GM21723 (cell line): ENCODE data around the gene IFT172.
A peak's percentile ranks its signal among the peaks of the same experiment; 100 is the strongest.
"Not testable (repeated sequence)": the region's sequence is repeated elsewhere in the genome, so short reads cannot be mapped to it uniquely, and the experiment has no call there.

ENCODE experiments used
- ATAC-seq: cut with Tn5 transposase; IDR thresholded peaks from one replicate; pipeline ENCODE4 v1.9.1; 2021; ENCODE audit warnings: mild to moderate bottlenecking, moderate library complexity; ENCODE audit not compliant: unreplicated experiment

IFT172 gene

GRCh38 chr2:27489498-27490397, at the start of gene IFT172:
IFT172 (minus strand) TSS chr2:27489743; CDS start chr2:27489653, 90 bp downstream.
- peak; percentile 95 for ATAC-seq

DNA sequence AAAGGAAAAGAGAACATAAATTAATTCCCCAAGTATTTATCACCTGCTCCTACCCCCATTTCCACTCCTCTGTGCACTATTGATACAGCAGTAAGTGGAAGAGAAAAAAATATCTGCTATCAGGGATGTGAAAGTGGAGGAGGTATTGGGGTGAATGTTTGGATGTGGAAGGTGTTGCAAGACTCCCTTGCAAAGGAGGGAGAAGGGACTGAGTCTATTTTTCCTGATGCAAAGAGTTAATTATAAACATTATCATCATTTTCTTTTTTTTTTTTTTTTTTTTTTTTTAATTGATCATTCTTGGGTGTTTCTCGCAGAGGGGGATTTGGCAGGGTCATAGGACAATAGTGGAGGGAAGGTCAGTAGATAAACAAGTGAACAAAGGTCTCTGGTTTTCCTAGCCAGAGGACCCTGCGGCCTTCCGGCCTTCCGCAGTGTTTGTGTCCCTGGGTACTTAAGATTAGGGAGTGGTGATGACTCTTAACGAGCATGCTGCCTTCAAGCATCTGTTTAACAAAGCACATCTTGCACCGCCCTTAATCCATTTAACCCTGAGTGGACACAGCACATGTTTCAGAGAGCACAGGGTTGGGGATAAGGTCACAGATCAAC, 49.4 kb upstream of the IFT172 start:
- ATAC-seq: not testable (repeated sequence)

- no peak for ATAC-seq
These were observed 47.7 kb upstream of the IFT172 start for GRCh38 chr2:27537287-27537686.

DNA sequence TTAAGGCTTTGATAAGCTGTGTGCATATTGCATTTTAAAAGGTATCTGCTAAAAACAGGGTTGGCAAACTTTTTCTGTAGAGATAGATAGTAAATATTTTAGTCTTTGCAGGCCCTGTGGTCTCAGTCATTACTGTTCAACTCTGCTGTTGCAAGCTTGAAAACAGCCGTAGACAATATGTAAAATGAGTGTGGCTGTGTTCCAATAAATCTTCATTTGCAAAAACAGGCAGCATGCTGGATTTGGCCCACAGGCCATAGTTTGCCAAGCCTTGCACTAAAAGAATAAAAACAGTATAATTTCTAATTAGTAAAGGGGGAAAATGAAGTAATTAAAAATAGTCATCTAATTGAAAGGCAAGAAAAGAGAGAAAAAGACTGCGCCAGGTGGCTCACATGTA, 42.4 kb upstream of the IFT172 start:
- ATAC-seq: no peak

DNA sequence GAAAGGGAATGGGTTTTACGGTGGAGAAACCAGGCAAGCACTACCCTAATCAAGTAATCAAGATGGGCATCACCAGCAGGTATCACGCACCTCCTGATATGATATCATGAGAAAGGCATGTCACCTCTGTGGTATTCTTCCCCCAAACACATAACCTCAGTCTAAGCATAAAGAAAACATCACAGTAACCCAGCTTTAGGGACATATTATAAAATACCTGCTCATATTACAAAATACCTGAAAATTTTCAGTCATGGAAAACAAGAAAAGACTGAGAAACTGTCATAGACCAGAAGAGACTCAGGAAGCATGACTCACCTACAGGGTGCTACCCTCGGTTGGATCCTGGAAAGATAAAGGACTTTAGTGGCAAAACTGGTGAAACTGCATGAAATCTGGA, 37.6 kb upstream of the IFT172 start:
- ATAC-seq: no peak

- ATAC-seq: no peak
These were observed 32.9 kb upstream of the IFT172 start for GRCh38 chr2:27522400-27522945.

- ATAC-seq: no peak
These were observed 30.8 kb upstream of the IFT172 start for GRCh38 chr2:27520316-27520715.

GRCh38 chr2:27518782-27519113, 29.2 kb upstream of the IFT172 start:
- no peak for ATAC-seq

- ATAC-seq: no peak
These were observed 28.7 kb upstream of the IFT172 start for GRCh38 chr2:27518113-27518781.

DNA sequence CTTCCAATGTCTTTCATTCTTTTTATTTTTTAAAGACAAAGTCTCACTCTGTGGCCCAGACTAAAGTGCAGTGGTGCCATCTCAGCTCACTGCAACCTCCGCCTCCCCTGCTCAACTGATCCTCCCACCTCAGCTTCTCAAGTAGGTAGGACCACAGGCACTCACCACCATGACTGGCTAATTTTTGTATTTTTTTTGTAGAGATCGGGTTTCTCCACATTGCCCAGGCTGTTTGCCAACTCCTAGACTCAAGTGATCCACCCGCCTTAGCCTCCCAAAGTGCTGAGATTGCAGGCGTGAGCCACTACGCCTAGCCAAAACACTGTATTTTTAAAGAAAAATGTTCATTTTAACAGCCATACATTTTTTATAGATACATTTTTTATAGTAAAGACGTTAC, 19.8 kb upstream of the IFT172 start:
- no peak for ATAC-seq

GRCh38 chr2:27507293-27507692, 17.8 kb upstream of the IFT172 start:
- no peak for ATAC-seq

GRCh38 chr2:27506587-27506986, 17.0 kb upstream of the IFT172 start:
- ATAC-seq: no peak

DNA sequence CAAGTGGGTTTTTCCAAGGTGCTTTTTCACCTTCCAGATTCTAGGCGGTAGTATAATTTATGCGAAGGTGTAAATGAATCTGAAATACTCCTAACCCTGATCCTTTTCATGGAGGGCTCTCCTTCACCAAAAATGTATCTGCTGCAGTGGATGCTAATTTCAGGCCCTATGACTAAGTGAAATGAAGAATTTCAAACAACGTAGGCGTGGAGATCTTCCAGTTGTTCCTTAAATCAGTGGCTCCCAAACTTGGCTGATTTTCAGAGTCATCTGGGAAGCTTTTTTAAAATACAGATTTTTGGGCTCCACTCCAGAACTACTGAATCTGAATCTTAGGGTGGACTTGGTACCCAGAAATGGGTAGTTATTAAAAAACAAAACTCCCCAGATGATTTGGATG, 12.6 kb upstream of the IFT172 start:
- ATAC-seq: no peak

DNA sequence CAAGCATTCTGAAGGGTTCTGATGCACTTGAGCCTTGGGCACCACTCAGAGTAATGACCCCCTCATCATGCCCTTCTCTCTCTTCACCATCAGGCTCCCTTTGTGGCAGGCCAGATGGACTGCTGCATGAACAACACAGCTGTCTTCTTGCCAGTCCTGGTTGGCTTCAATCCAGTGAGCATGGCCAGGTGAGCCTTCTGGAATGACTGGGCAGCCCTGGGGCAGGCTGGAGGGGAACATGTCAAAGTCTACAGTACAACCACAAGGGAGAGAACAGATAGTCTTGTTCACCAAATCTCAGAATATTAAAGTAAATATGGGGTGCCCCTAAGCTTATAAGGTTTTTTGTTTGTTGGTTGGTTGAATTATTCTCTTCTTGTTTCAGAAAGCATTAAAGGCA, 11.5 kb upstream of the IFT172 start:
- no peak for ATAC-seq

- no peak for ATAC-seq
These were observed 9.4 kb upstream of the IFT172 start for GRCh38 chr2:27498975-27499374.

- no peak for ATAC-seq
These were observed 7.7 kb upstream of the IFT172 start for GRCh38 chr2:27497288-27497627.

GRCh38 chr2:27496357-27497287, 7.1 kb upstream of the IFT172 start, which contains the start of gene GCKR:
GCKR (plus strand) TSS chr2:27496839; CDS start chr2:27496905, 66 bp downstream.
- ATAC-seq: no peak

DNA sequence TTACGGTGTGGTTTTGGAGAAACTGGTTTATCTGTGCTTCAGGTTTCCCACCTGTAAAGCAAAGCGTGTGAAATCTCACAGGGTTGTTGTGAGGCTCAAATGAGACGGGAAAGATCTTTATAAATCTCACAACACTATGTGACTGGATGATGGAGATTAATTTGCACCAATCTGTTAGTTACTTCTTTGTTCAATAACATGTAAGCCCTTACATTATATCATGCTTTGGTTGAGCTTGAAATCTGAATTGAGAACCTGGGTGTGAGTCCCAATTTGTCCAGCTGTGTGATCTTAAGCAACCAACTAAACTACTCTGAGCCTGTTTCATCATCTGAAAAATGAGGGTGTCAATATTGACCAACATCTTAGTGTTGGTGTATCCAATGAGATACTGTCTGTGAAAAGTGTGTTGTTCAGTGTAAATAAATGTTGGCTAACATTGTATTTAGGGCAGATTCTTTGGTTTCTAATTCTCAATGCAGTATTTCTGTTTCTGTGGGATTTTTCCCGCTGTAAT, 6.4 kb upstream of the IFT172 start:
- no peak for ATAC-seq

GRCh38 chr2:27494944-27495554, 5.5 kb upstream of the IFT172 start, which contains the start of gene FNDC4:
FNDC4 (minus strand) TSS chr2:27495200; CDS start chr2:27494679, 521 bp downstream.
- ATAC-seq: no peak
